Middle frontal gyrus (tissue), 1 donor: Measurements from ENCODE around the gene WSCD2.

ENCODE experiments used
- DNase-seq: peaks from one replicate; pipeline ENCODE4 v3.0.0-alpha.2; 2015; ENCODE audit warnings: low spot score; ENCODE audit errors: extremely low spot score

WSCD2 gene

GRCh38 chr12:108157870-108158459, 28.9 kb downstream of the WSCD2 start:
- DNase-seq: no peak

DNA sequence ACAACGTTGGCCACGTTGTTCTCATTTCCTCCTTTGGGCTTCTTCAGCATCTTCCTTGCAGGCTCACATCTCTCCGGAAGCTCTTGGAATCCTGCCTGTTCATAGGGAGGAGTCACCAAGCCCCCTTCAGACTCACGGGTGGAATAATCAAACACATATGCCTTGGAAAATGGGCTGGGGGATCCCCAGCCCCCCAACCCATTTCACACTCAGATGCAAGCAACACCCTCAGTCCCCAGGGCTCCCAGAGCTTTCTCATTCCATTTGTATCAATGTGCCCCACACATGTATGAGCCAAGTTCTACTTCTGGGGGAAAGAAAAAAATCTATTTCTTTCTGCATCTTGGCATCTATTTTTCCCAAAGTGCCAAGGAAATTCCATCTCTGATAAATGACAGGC, 33.1 kb downstream of the WSCD2 start:
- DNase-seq: no peak

DNA sequence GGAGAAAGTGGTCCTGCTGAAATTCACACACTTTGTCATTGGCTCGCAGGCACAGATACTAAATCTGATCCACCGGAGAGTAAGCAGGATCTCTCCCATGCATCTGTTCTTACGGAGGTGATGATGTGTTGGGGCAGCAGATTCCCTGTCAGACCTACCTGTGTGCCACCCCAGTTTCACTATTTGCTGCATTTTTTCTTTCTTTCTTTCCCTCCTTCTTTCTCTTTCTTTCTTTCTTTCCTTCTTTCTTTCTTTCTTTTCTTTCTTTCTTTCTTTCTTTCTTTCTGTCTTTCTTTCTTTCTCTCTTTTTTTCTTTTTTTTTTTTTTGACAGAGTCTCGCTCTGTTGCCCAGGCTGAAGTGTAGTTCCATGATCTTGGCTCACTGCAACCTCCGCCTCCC, 37.4 kb downstream of the WSCD2 start:
- DNase-seq: no peak

DNA sequence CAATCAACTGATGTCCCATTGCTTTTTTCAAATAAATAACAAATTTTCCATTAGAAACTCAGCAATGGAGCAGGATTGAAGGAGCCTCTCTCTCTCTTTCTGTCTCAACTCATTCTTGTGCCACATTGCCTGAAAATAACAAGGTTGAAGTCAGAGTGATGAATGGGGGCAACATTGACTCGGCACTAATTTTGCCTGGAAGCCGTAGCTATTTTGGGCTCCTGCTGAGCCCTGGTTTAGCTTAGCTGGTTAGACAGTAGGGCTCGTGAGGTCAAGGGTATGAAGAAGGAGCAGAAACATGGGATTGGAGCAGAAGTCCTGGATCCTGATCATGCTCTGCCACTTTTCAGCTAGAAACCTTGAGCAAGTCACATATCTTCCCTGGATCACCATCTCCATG, 38.9 kb downstream of the WSCD2 start:
- DNase-seq: no peak

- no peak for DNase-seq
These were observed 40.6 kb downstream of the WSCD2 start for GRCh38 chr12:108169708-108170107.

DNA sequence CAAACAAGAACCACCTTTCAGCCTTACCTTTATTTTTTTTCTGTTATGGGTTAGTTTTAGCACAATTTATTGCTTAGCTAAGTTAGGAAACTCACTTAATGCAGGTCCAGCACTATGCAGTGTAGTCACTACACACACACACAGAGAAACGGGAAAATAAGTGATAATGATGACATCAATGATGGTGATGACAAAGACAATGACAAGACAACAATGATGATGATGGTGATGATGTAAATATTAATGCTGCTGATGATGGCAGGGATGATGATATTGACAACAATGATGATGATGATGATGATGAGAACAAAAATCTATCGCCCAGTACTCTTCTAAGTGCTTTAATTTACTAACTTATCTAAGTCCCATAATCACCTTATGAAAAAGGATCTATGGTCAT, 41.1 kb downstream of the WSCD2 start:
- DNase-seq: no peak

DNA sequence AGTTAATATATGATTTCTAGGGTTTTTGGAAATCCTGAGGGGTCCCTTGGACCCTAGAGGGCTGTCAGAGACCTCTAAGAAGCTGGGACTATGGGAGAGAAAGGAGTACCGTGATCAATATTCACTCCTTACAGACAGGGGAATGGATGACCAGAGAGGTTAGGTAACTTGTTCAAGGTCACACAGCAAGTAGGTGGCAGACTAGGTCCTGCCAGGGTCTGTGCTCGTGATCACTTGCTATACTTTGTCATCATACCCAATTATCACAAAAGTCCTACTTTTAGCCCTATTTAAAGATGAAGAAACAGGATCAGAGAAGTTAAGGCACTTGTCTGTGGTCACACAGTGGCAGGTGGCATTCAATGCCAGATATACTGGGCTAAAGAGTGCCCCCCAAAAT, 42.9 kb downstream of the WSCD2 start:
- DNase-seq: no peak

DNA sequence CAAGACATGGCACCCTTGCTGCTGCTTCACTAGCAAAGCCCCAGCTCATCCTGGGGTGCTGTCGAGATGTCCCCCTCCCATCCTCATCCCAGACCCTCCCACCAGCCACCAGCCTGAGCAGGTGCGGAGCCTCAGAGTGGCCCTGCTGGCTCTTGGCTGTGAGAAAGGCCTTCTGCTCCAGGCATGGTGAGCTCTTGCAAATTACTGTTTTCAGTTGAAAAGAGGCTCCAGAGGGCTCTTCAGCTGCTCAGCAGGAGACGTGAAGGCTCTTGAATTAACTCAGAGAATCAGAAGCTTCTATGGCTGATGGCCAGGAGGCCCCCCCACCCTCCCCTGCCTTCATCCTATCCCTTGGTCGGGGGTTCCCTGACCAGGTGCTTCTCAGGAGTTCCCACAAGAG, 44.1 kb downstream of the WSCD2 start:
- DNase-seq: no peak

GRCh38 chr12:108173892-108174291, 44.8 kb downstream of the WSCD2 start:
- DNase-seq: no peak

- no peak for DNase-seq
These were observed 45.6 kb downstream of the WSCD2 start for GRCh38 chr12:108174641-108175040.

GRCh38 chr12:108175310-108175709, 46.2 kb downstream of the WSCD2 start:
- DNase-seq: no peak

DNA sequence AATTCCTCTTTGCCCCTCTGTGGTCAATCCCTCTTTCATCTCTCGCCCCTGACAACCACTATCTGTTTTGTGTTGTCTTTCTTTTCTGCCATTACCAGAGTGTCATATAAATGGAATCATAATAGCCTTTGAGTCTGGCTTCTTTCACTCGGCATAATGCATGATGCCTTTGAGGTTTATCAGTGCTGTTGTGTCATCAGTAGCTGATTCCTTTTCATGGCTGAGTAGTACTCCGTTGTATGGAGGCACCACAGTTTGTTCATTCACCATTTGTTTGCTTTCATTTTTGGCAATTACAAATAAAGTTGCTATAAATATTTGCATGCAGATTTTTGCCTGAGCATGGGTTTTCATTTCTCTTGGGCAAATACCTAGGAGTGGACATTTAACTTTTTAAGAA, 47.2 kb downstream of the WSCD2 start:
- DNase-seq: no peak

GRCh38 chr12:108177131-108177530, 48.0 kb downstream of the WSCD2 start:
- DNase-seq: no peak

DNA sequence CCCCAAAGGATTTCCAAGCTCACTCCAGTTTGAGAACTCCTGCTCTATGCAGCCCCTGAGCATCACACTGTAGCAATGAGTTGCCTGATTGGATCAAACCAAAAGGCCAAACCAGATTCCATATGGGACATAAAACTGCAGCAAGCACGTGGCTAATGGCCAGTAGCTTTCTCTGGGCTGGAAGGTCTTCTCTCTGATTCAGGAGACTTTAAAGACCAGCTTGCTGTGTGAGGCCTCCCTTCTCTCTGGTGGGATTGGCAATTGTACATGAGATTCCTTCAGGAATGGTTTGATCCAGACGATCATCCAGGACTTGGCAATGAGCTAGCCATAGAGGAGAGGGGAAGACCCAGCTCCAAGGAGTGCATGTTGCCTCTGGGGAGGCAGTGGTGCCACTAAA, 50.2 kb downstream of the WSCD2 start:
- no peak for DNase-seq

GRCh38 chr12:108180255-108181094, 51.4 kb downstream of the WSCD2 start:
- DNase-seq: no peak

GRCh38 chr12:108181095-108181454, 52.0 kb downstream of the WSCD2 start:
- DNase-seq: no peak

GRCh38 chr12:108182096-108182495, 53.0 kb downstream of the WSCD2 start:
- no peak for DNase-seq

DNA sequence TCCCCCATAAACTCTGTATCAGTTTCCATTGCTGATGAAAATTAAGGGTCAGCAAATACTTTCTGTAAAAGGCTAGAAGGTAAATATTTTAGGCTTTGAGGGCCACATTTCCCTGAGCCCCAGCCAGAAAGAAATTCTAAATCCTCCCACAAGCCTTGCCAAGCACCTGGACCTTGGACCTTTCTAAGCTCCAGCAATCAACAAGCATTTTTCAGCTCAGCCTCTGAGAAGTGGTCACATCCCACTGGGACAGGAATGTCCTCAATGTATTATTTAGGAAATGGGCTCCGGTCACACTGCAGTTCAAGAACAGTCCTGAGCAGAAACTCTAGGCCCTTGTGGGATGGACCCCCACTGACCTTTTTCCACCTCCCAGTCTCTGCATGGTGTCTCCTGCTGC, 55.9 kb downstream of the WSCD2 start:
- no peak for DNase-seq

GRCh38 chr12:108187831-108188230, 58.7 kb downstream of the WSCD2 start:
- DNase-seq: no peak

DNA sequence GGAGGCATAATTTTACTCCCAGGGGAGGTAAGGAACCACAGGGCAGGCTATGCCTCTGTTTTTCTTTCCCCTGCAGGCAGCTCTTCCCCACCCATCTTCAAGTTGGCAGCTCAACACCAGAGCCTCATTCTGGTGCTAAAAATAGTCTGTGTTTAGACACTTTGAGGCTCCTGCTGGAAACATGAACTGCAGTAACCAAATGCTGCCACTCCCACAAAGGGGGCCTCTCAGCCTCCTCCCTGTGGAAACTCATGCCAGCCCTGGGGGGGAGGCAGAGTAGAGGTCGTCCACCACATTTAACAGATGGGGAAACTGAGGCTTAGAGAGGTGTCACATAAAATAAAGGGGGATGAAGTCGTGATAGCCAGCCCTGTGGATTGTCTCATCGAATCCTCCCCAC, 61.4 kb downstream of the WSCD2 start:
- no peak for DNase-seq

GRCh38 chr12:108191086-108191485, 62.0 kb downstream of the WSCD2 start:
- no peak for DNase-seq

GRCh38 chr12:108191938-108192337, 62.9 kb downstream of the WSCD2 start:
- no peak for DNase-seq

DNA sequence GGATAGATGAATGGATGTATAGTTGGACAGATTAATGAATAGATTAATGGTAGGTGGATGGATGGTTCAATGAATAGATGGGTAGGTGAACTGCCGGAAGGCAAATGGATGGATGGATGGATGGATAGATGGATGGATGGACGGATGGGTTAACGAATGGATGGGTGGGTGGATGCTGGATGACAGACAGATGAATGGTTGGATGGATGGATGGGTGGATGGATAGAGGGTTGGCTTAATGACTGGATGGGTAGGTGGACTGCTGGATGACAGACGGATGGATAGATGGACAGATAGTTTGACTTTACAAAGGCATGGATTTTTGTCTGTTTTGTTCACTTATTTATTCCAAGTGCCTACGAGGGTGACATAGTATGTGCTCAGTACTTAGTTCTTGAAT, 64.4 kb downstream of the WSCD2 start:
- DNase-seq: no peak
